A549 treated with CpdA at 1 μM for 4 hours (cell line): ENCODE results near the gene CLCN5. TPM values are rescaled to one million over a fixed set of nuclear protein-coding genes. Genes with fewer than 3 reads are reported as not detected.

Experiments used
- total RNA-seq: library from RNA; stranded (reverse); fragments of 200-300 nt; extraction: Qiagen RNA extraction; gene quantifications from 5 replicates; pipeline ENCODE4 v1.2.3, GENCODE V29; 2022; ENCODE audit warnings: low read depth

Gene CLCN5
- total RNA-seq: 1.9 to 3.3 TPM (median 2.3 TPM) in 5 replicates

DNA sequence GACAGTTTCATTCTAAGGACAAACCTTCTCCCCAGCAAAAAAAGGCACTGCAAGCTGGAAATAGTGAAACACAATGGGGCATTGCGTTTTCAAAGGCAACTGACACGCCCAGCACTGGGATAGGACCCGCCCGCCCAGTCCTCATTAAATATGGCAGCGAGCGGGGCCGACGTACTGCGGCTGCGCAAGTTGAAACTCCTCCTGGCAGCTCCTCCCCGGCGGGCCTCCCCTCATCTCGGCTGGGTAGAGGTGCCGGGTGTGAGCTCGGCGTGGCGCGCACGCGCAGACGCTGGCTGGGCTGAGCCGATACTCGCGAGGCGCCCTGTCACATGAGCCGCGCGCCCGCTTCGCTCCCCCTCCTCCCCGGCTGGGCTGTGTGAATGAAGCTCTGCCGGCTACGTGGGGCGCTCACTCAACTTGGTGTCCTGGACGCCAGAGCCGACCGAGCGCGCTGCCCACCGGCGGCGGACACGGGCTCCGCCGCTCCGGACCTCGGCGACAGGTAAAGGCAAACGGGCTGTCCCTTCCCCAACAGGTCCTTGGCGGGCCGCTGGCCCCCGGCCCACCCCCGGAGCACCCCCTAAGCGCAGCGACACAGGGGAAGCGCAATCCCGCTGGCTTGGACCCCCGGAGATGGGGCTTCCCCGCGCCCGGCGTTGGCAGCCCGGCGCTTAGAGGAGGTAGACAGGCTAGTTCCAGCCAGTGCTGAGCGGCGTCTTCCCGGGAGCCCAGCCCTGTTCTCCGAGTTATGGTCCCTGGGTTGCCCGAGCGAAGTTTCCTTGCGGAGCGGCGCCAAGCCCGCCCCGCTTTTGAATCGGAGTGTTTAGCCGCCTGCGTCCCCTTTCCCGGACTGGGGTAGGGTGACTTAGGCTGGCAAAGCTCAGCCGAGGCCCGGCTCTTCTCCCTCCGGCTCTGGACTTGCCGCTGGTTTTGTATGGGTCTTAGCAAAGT is at the start of gene CLCN5:
Gene CLCN5, plus strand, starts transcription at position 306 of the 951 bp plus-strand sequence. CDS start 2,703 bp downstream, outside the sequence.

DNA sequence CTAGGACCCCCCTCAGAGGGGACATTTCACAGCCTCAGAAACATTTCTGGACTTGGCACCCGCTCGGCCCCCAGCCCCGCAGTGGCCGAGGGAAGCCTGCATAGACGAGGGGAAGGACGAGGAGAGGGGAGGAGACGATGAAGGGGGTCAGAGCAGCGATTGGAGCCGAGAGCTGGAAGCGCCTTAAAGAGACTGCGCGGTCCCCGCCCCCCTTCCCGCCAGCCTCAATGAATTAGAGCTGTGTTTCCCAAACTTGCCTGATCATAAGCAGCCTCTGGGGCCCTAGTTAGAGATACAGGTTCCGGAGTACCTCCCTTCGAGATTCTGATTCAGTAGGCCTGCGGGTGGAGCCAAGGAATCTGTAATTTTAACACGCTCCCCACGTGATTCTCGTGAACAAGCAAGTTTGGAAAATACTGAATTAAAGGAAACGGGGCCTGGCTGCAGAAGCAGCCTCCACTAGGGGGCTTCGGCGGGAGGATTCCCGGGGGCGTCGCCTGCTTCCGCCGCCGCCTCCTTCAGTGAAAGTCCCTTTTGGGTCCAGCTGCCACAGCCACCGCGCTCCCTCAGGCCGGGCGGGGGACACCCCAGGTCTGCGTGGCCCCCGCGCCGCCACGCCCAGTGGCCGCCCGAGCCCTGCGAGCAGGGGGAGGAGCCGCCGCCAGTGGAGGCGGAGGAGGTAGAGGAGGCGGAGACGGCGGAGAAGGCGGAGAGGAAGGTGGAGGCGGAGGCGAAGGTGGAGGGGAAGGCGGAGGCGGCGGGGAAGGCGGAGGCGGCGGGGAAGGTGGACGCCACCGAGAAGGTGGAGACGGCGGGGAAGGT is 43.4 kb upstream of the CLCN5 start, which contains the start of gene USP27X:
Gene USP27X, plus strand, starts transcription at position 651 of the 822 bp plus-strand sequence. CDS start 824 bp downstream, outside the sequence.

Other genes with a start within 250 kb of the CLCN5 start
- 0.11 to 0.24 TPM in 2 of 5 replicates, not detected in the others for gene PAGE1, start 226.6 kb upstream of the CLCN5 start, total RNA-seq
- gene PAGE4, start 93.3 kb upstream of the CLCN5 start, total RNA-seq: not detected in 5 replicates
- gene USP27X, start 43.1 kb upstream of the CLCN5 start, total RNA-seq: 3.1 to 5.4 TPM (median 4.3 TPM) in 5 replicates